Trophoblast cell (in vitro differentiated cells and primary cell): ENCODE results near the gene SNCA.

Experiments used
- DNase-seq, 2 donors: peaks; one replicate each; pipeline ENCODE4 v3.0.0-alpha.2; 2016
- H2AFZ ChIP-seq: 2 replicates; pipeline ENCODE4 v1.6.1; 2013; ENCODE audit warnings: low read length, moderate library complexity, mild to moderate bottlenecking; ENCODE audit not compliant: insufficient read depth, poor library complexity
- H2AK5ac ChIP-seq: 2 replicates; pipeline ENCODE4 v1.6.1; 2013; ENCODE audit warnings: mild to moderate bottlenecking, low read length
- H2BK120ac ChIP-seq: 2 replicates; pipeline ENCODE4 v1.6.1; 2013; ENCODE audit warnings: low read length, mild to moderate bottlenecking, moderate library complexity; ENCODE audit not compliant: insufficient read depth, poor library complexity
- H2BK12ac ChIP-seq: 2 replicates; pipeline ENCODE4 v1.6.1; 2013; ENCODE audit warnings: mild to moderate bottlenecking, low read length, moderate library complexity
- H2BK5ac ChIP-seq: 2 replicates; pipeline ENCODE4 v1.6.1; 2013; ENCODE audit warnings: low read length, low read depth, moderate library complexity, mild to moderate bottlenecking; ENCODE audit not compliant: poor library complexity
- H3K14ac ChIP-seq: 2 replicates; pipeline ENCODE4 v1.6.1; 2013; ENCODE audit warnings: mild to moderate bottlenecking, low read length
- H3K18ac ChIP-seq: 2 replicates; pipeline ENCODE4 v1.6.1; 2013; ENCODE audit warnings: mild to moderate bottlenecking, low read length
- H3K23ac ChIP-seq: 2 replicates; pipeline ENCODE4 v1.6.1; 2013; ENCODE audit warnings: low read length
- H3K27ac ChIP-seq: 2 replicates; pipeline ENCODE4 v1.5.1; 2013; ENCODE audit warnings: low read depth, mild to moderate bottlenecking, inconsistent platforms, low read length, moderate library complexity
- H3K27me3 ChIP-seq: 2 replicates; pipeline ENCODE4 v1.6.1; 2013; ENCODE audit warnings: inconsistent platforms, mild to moderate bottlenecking, low read length, moderate library complexity; ENCODE audit not compliant: insufficient read depth
- H3K36me3 ChIP-seq, 2 experiments: 1 replicate in 1 of 2; 2 replicates in 1 of 2; pipeline ENCODE4 v1.6.1; 2013; ENCODE audit warnings: low read length in 2 of 2, mild to moderate bottlenecking in 2 of 2, moderate library complexity in 1 of 2; ENCODE audit not compliant: insufficient read depth in 2 of 2, control insufficient read depth in 1 of 2
- H3K4ac ChIP-seq: 2 replicates; pipeline ENCODE4 v1.6.1; 2013; ENCODE audit warnings: low read depth, mild to moderate bottlenecking, low read length, moderate library complexity
- H3K4me1 ChIP-seq, 2 experiments: 1 replicate in 1 of 2; 2 replicates in 1 of 2; pipeline ENCODE4 v1.6.1; 2013; ENCODE audit warnings: low read length in 2 of 2, mild to moderate bottlenecking in 2 of 2, moderate library complexity in 1 of 2; ENCODE audit not compliant: insufficient read depth in 2 of 2, control insufficient read depth in 1 of 2
- H3K4me2 ChIP-seq: 2 replicates; pipeline ENCODE4 v1.6.1; 2013; ENCODE audit warnings: inconsistent platforms, mild to moderate bottlenecking, low read length, moderate library complexity
- H3K4me3 ChIP-seq: 2 replicates; pipeline ENCODE4 v1.5.1; 2013; ENCODE audit warnings: mild to moderate bottlenecking, low read depth, low read length, inconsistent platforms
- H3K79me1 ChIP-seq: one replicate; pipeline ENCODE4 v1.6.1; 2013; ENCODE audit warnings: low read length
- H3K79me2 ChIP-seq: 2 replicates; pipeline ENCODE4 v1.6.1; 2013; ENCODE audit warnings: low read length, mild to moderate bottlenecking; ENCODE audit not compliant: control insufficient read depth, insufficient read depth, poor library complexity
- H3K9ac ChIP-seq: 2 replicates; pipeline ENCODE4 v1.6.1; 2013; ENCODE audit warnings: mild to moderate bottlenecking, low read length
- H3K9me3 ChIP-seq: 2 replicates; pipeline ENCODE4 v1.6.1; 2013; ENCODE audit warnings: low read depth, mild to moderate bottlenecking, control low read depth, inconsistent platforms, low read length; ENCODE audit not compliant: insufficient read depth
- H4K12ac ChIP-seq: 2 replicates; pipeline ENCODE4 v1.6.1; 2013; ENCODE audit warnings: low read depth, mild to moderate bottlenecking, low read length, moderate library complexity
- H4K8ac ChIP-seq: 2 replicates; pipeline ENCODE4 v1.6.1; 2013; ENCODE audit warnings: low read depth, mild to moderate bottlenecking, low read length, moderate library complexity
- H4K91ac ChIP-seq: one replicate; pipeline ENCODE4 v1.6.1; 2013; ENCODE audit warnings: low read depth, mild to moderate bottlenecking, low read length, moderate library complexity
- WGBS: extraction: QIAGEN DNeasy Blood & Tissue Kit; methylation state at CpG from one replicate; pipeline ENCODE4 v1.1.7; 2013; ENCODE audit warnings: missing lambda C conversion rate; ENCODE audit not compliant: insufficient read length, insufficient coverage; ENCODE audit errors: extremely low coverage; 5-methylcytosine and 5-hydroxymethylcytosine counted together

The SNCA gene

GRCh38 chr4:89745708-89746107 lies 91.3 kb downstream of the SNCA start:
- Histone ChIP-seq H3K27me3 (no peaks in the 10 kb centered on the region), H3K36me3 (no peaks in the 10 kb centered on the region), H2AFZ (no peak overlapping the region), H2BK12ac (no peak overlapping the region), H3K14ac (no peak overlapping the region), H3K4me3 (no peak overlapping the region), H3K23ac (no peak overlapping the region), H2AK5ac (no peak overlapping the region), H3K9ac (no peak overlapping the region), H3K4me1 (no peaks in the 10 kb centered on the region), H3K4ac (no peak overlapping the region), H4K8ac (no peak overlapping the region), H3K79me1 (no peaks in the 10 kb centered on the region), H3K27ac (no peak overlapping the region), H3K4me2 (no peak overlapping the region), H4K91ac (no peak overlapping the region), H3K79me2 (no peaks in the 10 kb centered on the region), H3K18ac (no peak overlapping the region), H4K12ac (no peak overlapping the region), H2BK120ac (no peak overlapping the region), H2BK5ac (no peak overlapping the region), H3K9me3 (no peaks in the 10 kb centered on the region)
- DNase-seq: no peak
- WGBS: no CpG with 5 or more reads among the region's 1 CpG

GRCh38 chr4:89744914-89745313 lies 92.0 kb downstream of the SNCA start:
- Histone ChIP-seq H4K12ac (no peak overlapping the region), H3K27ac (no peak overlapping the region), H3K36me3 (no peaks in the 10 kb centered on the region), H3K23ac (no peak overlapping the region), H2BK5ac (no peak overlapping the region), H3K9ac (no peak overlapping the region), H3K4me1 (no peaks in the 10 kb centered on the region), H4K91ac (no peak overlapping the region), H3K4me3 (no peak overlapping the region), H3K4ac (no peak overlapping the region), H3K27me3 (no peaks in the 10 kb centered on the region), H2AK5ac (no peak overlapping the region), H3K79me1 (no peaks in the 10 kb centered on the region), H3K9me3 (no peaks in the 10 kb centered on the region), H2BK12ac (no peak overlapping the region), H2BK120ac (no peak overlapping the region), H2AFZ (no peak overlapping the region), H3K79me2 (no peaks in the 10 kb centered on the region), H3K4me2 (no peak overlapping the region), H3K14ac (no peak overlapping the region), H4K8ac (no peak overlapping the region), H3K18ac (no peak overlapping the region)
- no CpG with 5 or more reads among the region's 5 CpGs for WGBS
- peak; percentile 19 to 72 for DNase-seq

- no peaks in the 10 kb centered on the region for H3K9me3 ChIP-seq
- no peak overlapping the region for H3K18ac ChIP-seq
Measured at GRCh38 chr4:89741768-89742167, 95.2 kb downstream of the SNCA start.

GRCh38 chr4:89739311-89739988 lies 97.5 kb downstream of the SNCA start:
- Histone ChIP-seq H4K12ac (no peak overlapping the region), H3K4me2 (no peak overlapping the region), H2AFZ (no peak overlapping the region), H3K27me3 (no peaks in the 10 kb centered on the region), H2BK120ac (no peak overlapping the region), H3K23ac (no peak overlapping the region), H2AK5ac (no peak overlapping the region), H3K27ac (no peak overlapping the region), H3K79me2 (no peaks in the 10 kb centered on the region), H3K79me1 (no peaks in the 10 kb centered on the region), H3K14ac (no peak overlapping the region), H3K9ac (no peak overlapping the region), H3K18ac (no peak overlapping the region), H4K91ac (no peak overlapping the region), H4K8ac (no peak overlapping the region), H3K9me3 (no peaks in the 10 kb centered on the region), H2BK12ac (no peak overlapping the region), H3K4ac (no peak overlapping the region), H3K36me3 (no peaks in the 10 kb centered on the region), H3K4me3 (no peak overlapping the region), H2BK5ac (no peak overlapping the region), H3K4me1 (no peaks in the 10 kb centered on the region)
- peak in 1 of 2 donors; percentile 70 for DNase-seq
- WGBS: no CpG with 5 or more reads among the region's 4 CpGs

More at GRCh38 chr4:89741768-89742167, 95.2 kb downstream of the SNCA start:
- WGBS: no CpG with 5 or more reads among the region's 3 CpGs
- no peak overlapping the region for H3K14ac ChIP-seq
- H4K12ac ChIP-seq: no peak overlapping the region
- no peaks in the 10 kb centered on the region for H3K36me3 ChIP-seq
- H3K79me1 ChIP-seq: no peaks in the 10 kb centered on the region
- no peak overlapping the region for H3K9ac ChIP-seq
- H2BK120ac ChIP-seq: no peak overlapping the region
- no peak overlapping the region for H3K4me2 ChIP-seq
- no peak overlapping the region for H4K91ac ChIP-seq
- no peak overlapping the region for H4K8ac ChIP-seq
- H3K79me2 ChIP-seq: no peaks in the 10 kb centered on the region
- H3K4ac ChIP-seq: no peak overlapping the region
- no peak overlapping the region for H2BK12ac ChIP-seq
- no peak overlapping the region for H3K23ac ChIP-seq
- no peak overlapping the region for H3K4me3 ChIP-seq
- H3K27ac ChIP-seq: no peak overlapping the region
- H3K27me3 ChIP-seq: no peaks in the 10 kb centered on the region
- H2AFZ ChIP-seq: no peak overlapping the region
- no peak overlapping the region for H2AK5ac ChIP-seq
- no peak overlapping the region for H2BK5ac ChIP-seq
- DNase-seq: no peak
- no peaks in the 10 kb centered on the region for H3K4me1 ChIP-seq
